Endothelial cell of umbilical vein (primary cell): Measurements from ENCODE around the gene PCP2. TPM values are rescaled to one million over a fixed set of nuclear protein-coding genes. Genes with fewer than 3 reads are reported as not detected.

Experiments used
- BruUV-seq: library from RNA; stranded (reverse); fragments of 400-500 nt; replicated peaks from 2 replicates; lab custom pipeline; 2021; lab: Mats Ljungman, UMichigan
- CTCF ChIA-PET: fragments of 300-600, 350-600 bp; sonication (Branson Sonifier 250); formaldehyde crosslinking; loops from one replicate; lab custom pipeline; 2021; ENCODE audit warnings: antibody characterized with exemption, inconsistent platforms; lab: Charles Lee
- POLR2A ChIA-PET: fragments of 300-600, 350-600 bp; sonication (Branson Sonifier 250); formaldehyde crosslinking; loops from one replicate; lab custom pipeline; 2021; ENCODE audit warnings: antibody characterized with exemption, inconsistent platforms; lab: Charles Lee
- DNase-seq: peaks from one replicate; pipeline ENCODE4 v3.0.0-alpha.2; 2011; ENCODE audit warnings: low read depth, low spot score
- FAIRE-seq: peaks from 2 replicates; lab custom pipeline; 2011; peaks lifted over from hg19 to GRCh38; lab: Jason Lieb, UNC
- H2AFZ ChIP-seq: 2 replicates; pipeline ENCODE4 v1.6.0; 2012; ENCODE audit warnings: low read depth, low read length, control low read depth, inconsistent platforms
- H3K27ac ChIP-seq: 2 replicates; pipeline ENCODE4 v1.5.1; 2011; ENCODE audit warnings: low read depth, mild to moderate bottlenecking, control low read depth, low read length, moderate library complexity; ENCODE audit not compliant: insufficient read depth
- H3K27me3 ChIP-seq, 2 experiments: 2 replicates each; pipeline versions ENCODE4 v1.6.0 to v1.6.1; 2011; ENCODE audit warnings: low read length in 2 of 2, mixed read lengths in 1 of 2; ENCODE audit not compliant: control insufficient read depth in 2 of 2, insufficient read depth in 2 of 2
- H3K36me3 ChIP-seq, 2 experiments: 2 replicates in 1 of 2; 3 replicates in 1 of 2; pipeline ENCODE4 v1.5.1; 2011; ENCODE audit warnings: low read length in 2 of 2, mild to moderate bottlenecking in 1 of 2, moderate library complexity in 1 of 2; ENCODE audit not compliant: control insufficient read depth in 2 of 2, insufficient read depth in 2 of 2; ENCODE audit errors: extremely low read depth in 1 of 2
- H3K4me1 ChIP-seq: 3 replicates; pipeline ENCODE4 v1.5.1; 2011; ENCODE audit warnings: mild to moderate bottlenecking, low read length; ENCODE audit not compliant: control insufficient read depth, insufficient read depth; ENCODE audit errors: extremely low read depth
- H3K4me2 ChIP-seq: 2 replicates; pipeline ENCODE4 v1.6.1; 2011; ENCODE audit warnings: low read length, control low read depth, mixed read lengths; ENCODE audit not compliant: insufficient read depth
- H3K4me3 ChIP-seq, 3 experiments: fragments of 200-600 bp in 1 of 3; sonication (generic), shearing (Covaris generic) in 1 of 3; replicated peaks in 1 of 3; 2 replicates each; pipeline ENCODE4 v1.5.1; 2011 to 2016; ENCODE audit warnings: control low read depth in 3 of 3, low read length in 3 of 3, mild to moderate bottlenecking in 2 of 3, inconsistent platforms in 1 of 3, low read depth in 1 of 3, moderate library complexity in 1 of 3; ENCODE audit not compliant: insufficient read depth in 1 of 3
- H3K79me2 ChIP-seq: 2 replicates; pipeline ENCODE4 v1.6.0; 2012; ENCODE audit warnings: low read length, inconsistent platforms; ENCODE audit not compliant: control insufficient read depth, insufficient read depth
- H3K9ac ChIP-seq: replicated peaks from 2 replicates; pipeline ENCODE3; 2011; ENCODE audit warnings: low read length, control low read depth; ENCODE audit not compliant: insufficient read depth; ENCODE audit errors: extremely low read depth
- H3K9me1 ChIP-seq: replicated peaks from 3 replicates; pipeline ENCODE4 v1.6.0; 2011; ENCODE audit warnings: mild to moderate bottlenecking, low read length; ENCODE audit not compliant: control insufficient read depth, insufficient read depth; ENCODE audit errors: extremely low read depth
- H3K9me3 ChIP-seq: replicated peaks from 2 replicates; pipeline ENCODE4 v1.5.1; 2012; ENCODE audit warnings: low read length, inconsistent platforms; ENCODE audit not compliant: control insufficient read depth, insufficient read depth
- H4K20me1 ChIP-seq: replicated peaks from 2 replicates; pipeline ENCODE3; 2011; ENCODE audit warnings: mild to moderate bottlenecking, low read length; ENCODE audit not compliant: control insufficient read depth, insufficient read depth; ENCODE audit errors: extremely low read depth
- EZH2 ChIP-seq: IDR thresholded peaks from 2 replicates; pipeline ENCODE4 v1.6.1; 2012; ENCODE audit warnings: borderline replicate concordance, low read depth, mild to moderate bottlenecking, moderate library complexity, low read length, inconsistent platforms; ENCODE audit not compliant: severe bottlenecking
- FOS ChIP-seq: IDR thresholded peaks from 2 replicates; pipeline ENCODE4 v1.6.1; 2011; ENCODE audit warnings: mild to moderate bottlenecking, low read length, moderate library complexity, borderline replicate concordance; ENCODE audit not compliant: insufficient read depth
- GATA2 ChIP-seq: IDR thresholded peaks from 2 replicates; pipeline ENCODE4 v1.7.0; 2011; ENCODE audit warnings: low read depth, mild to moderate bottlenecking, moderate library complexity, mixed read lengths, low read length; ENCODE audit not compliant: insufficient read length, insufficient read depth
- JUN ChIP-seq: IDR thresholded peaks from 2 replicates; pipeline ENCODE4 v1.6.1; 2011; ENCODE audit warnings: borderline replicate concordance, low read depth; ENCODE audit not compliant: insufficient read length, insufficient read depth
- MYC ChIP-seq: IDR thresholded peaks from one replicate; pipeline ENCODE4 v1.6.1; 2011; ENCODE audit warnings: mild to moderate bottlenecking, low read depth, low read length
- POLR2A ChIP-seq: IDR thresholded peaks from 2 replicates; pipeline ENCODE4 v1.6.1; 2012; ENCODE audit warnings: low read depth, mild to moderate bottlenecking, control low read depth, low read length
- POLR2AphosphoS5 ChIP-seq: IDR thresholded peaks from 2 replicates; pipeline ENCODE4 v1.6.1; 2012; ENCODE audit warnings: low read depth, mild to moderate bottlenecking, control low read depth, low read length, moderate library complexity; ENCODE audit not compliant: insufficient read depth
- dilution Hi-C: fragments of 300-500 bp; cut with MboI; formaldehyde crosslinking; loops from one replicate; pipeline ENCODE4 v1.15.0; 2019; ENCODE audit warnings: low sequenced_read_pairs; ENCODE audit not compliant: extremely low pct_ligation_motif_present
- intact Hi-C: fragments of 100-400 bp; cut with micrococcal nuclease; formaldehyde crosslinking; loops from one replicate; pipeline ENCODE4 v1.10.0; 2022
- polyA plus RNA-seq, 4 experiments: library from polyadenylated mRNA; depleted of rRNA in 3 of 4; stranded (reverse) in 3 of 4; unstranded in 1 of 4; fragments of >200 nt; gene quantifications; 2 replicates each; pipeline versions ENCODE4 v1.2.1 to v1.2.3, GENCODE V29; 2011 to 2012; ENCODE audit warnings: missing spikeins in 1 of 4
- total RNA-seq: library from RNA; stranded (reverse); gene quantifications from 2 replicates; pipeline ENCODE4 v1.2.3, GENCODE V29; 2021
- TF ChIP-seq, protein P1 (sequence below): IDR thresholded peaks from 2 replicates; pipeline ENCODE4 v1.6.1; 2011; ENCODE audit not compliant: insufficient read depth, insufficient read length
- TF ChIP-seq, protein P2 (sequence below), 2 donors: IDR thresholded peaks; 1 replicate in 1 of 2; 2 replicates in 1 of 2; pipeline ENCODE4 v1.5.1; 2011; ENCODE audit warnings: low read length in 2 of 2, mild to moderate bottlenecking in 2 of 2, moderate library complexity in 2 of 2, control low read depth in 1 of 2, inconsistent platforms in 1 of 2, low read depth in 1 of 2; ENCODE audit not compliant: insufficient read depth in 1 of 2; ENCODE audit errors: extremely low read depth in 1 of 2

PCP2 gene
- total and polyA plus RNA-seq, 2 donors (not counting 3 experiments of a cell fraction or from before 2014, with no cell fraction given), result not detected

DNA sequence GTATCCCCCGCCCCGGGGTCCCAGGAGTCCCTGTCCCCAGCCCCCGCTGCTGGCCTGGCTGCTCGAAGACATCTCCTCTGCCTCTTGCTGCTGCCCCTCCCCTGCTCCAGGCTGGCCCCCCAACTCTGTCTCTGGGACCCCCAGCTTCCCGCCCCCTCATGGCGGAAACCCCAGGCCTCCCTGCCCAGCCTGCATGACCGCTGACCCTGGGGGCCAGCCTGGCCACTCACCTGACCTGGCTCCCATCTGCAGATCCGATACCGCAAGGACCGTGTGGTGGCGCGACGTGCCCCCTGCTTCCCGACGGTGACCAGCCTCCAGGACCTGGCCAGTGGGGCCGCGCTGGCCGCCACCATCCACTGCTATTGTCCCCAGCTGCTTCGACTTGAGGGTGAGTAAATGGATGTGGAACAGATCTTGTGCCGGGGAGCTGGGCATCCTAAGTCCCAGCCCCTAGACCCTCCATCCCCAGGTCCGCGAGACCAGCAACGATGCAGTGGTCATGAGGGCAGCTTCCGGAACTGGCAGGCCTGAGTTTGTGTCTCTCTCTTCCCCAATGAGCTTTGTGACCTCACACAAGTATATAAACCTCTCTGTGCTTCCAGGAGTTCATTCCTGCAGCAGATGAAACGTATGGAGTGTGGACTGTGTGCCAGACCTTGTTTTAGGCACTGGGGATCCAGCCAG lies 25.5 kb downstream of the PCP2 start:
- dilution Hi-C loops, result no loop called here

More for the DNA sequence above, 25.5 kb downstream of the PCP2 start:
- ChIA-PET CTCF (interaction anchor here (0.7 to 1.3 kb wide), 3 partner anchors 40 to 72 kb away, joined by 4 to 9 read pairs (median 7); partner anchors contain the start of gene TRAPPC5), POLR2A (no interaction called here)
- no peak overlapping the region for H2AFZ ChIP-seq
- no peaks in the 10 kb centered on the region for H3K4me1 ChIP-seq
- H3K79me2 ChIP-seq, result no peaks in the 10 kb centered on the region
- H3K9ac ChIP-seq, result no peak overlapping the region
- FAIRE-seq (no peak), DNase-seq (no peak)
- no peaks in the 10 kb centered on the region for H3K27me3 ChIP-seq
- BruUV-seq, result no TSS peak
- TF ChIP-seq, protein P1, sequence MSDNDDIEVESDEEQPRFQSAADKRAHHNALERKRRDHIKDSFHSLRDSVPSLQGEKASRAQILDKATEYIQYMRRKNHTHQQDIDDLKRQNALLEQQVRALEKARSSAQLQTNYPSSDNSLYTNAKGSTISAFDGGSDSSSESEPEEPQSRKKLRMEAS, result no peak
- no peak for TF ChIP-seq EZH2
- no peak for TF ChIP-seq POLR2AphosphoS5
- no peak for TF ChIP-seq FOS
- no peak for TF ChIP-seq GATA2
- no peak for TF ChIP-seq POLR2A
- no peak for TF ChIP-seq JUN
- TF ChIP-seq, protein P2, sequence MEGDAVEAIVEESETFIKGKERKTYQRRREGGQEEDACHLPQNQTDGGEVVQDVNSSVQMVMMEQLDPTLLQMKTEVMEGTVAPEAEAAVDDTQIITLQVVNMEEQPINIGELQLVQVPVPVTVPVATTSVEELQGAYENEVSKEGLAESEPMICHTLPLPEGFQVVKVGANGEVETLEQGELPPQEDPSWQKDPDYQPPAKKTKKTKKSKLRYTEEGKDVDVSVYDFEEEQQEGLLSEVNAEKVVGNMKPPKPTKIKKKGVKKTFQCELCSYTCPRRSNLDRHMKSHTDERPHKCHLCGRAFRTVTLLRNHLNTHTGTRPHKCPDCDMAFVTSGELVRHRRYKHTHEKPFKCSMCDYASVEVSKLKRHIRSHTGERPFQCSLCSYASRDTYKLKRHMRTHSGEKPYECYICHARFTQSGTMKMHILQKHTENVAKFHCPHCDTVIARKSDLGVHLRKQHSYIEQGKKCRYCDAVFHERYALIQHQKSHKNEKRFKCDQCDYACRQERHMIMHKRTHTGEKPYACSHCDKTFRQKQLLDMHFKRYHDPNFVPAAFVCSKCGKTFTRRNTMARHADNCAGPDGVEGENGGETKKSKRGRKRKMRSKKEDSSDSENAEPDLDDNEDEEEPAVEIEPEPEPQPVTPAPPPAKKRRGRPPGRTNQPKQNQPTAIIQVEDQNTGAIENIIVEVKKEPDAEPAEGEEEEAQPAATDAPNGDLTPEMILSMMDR (IDR thresholded peaks at IDR 0.05; ENCODE audit: extremely low read depth in 1 of 2, insufficient read depth in 1 of 2, low read depth in 1 of 2, low read length in 2 of 2), result no peak
- TF ChIP-seq MYC, result no peak
- no peak overlapping the region for H3K27ac ChIP-seq
- no peaks in the 10 kb centered on the region for H3K9me1 ChIP-seq
- intact Hi-C loops, result no loop called here
- H3K4me2 ChIP-seq, result no peak overlapping the region
- no peaks in the 10 kb centered on the region for H4K20me1 ChIP-seq
- no peak overlapping the region for H3K4me3 ChIP-seq
- H3K36me3 ChIP-seq, result no peaks in the 10 kb centered on the region
- no peaks in the 10 kb centered on the region for H3K9me3 ChIP-seq
